SHP77 (cell line): ENCODE results near the gene YEATS2.
"Not testable (repeated sequence)": the region's sequence is repeated elsewhere in the genome, so short reads cannot be mapped to it uniquely, and the experiment has no call there.

ENCODE experiments used
- DNase-seq, 2 experiments: peaks; one replicate each; lab custom pipeline; 2025; lab: John Stamatoyannopoulos, UW

The YEATS2 gene

GRCh38 chr3:183714622-183715021 is 17.0 kb downstream of the YEATS2 start:
- no peak for DNase-seq

- DNase-seq, result no peak
These were observed 20.4 kb downstream of the YEATS2 start for GRCh38 chr3:183718012-183718411.

- DNase-seq, result no peak
These were observed 27.8 kb downstream of the YEATS2 start for GRCh38 chr3:183725387-183725786.

GRCh38 chr3:183728204-183728603 is 30.6 kb downstream of the YEATS2 start:
- DNase-seq, result no peak

GRCh38 chr3:183730361-183730760 is 32.8 kb downstream of the YEATS2 start:
- no peak for DNase-seq

GRCh38 chr3:183731611-183732010 is 34.0 kb downstream of the YEATS2 start:
- no peak for DNase-seq

- no peak for DNase-seq
These were observed 36.0 kb downstream of the YEATS2 start for GRCh38 chr3:183733553-183733952.

- DNase-seq, result no peak
These were observed 37.3 kb downstream of the YEATS2 start for GRCh38 chr3:183734750-183735494.

GRCh38 chr3:183737116-183737515 is 39.5 kb downstream of the YEATS2 start:
- no peak for DNase-seq

GRCh38 chr3:183740154-183740553 is 42.6 kb downstream of the YEATS2 start:
- not testable (repeated sequence) for DNase-seq

- DNase-seq, result no peak
These were observed 45.6 kb downstream of the YEATS2 start for GRCh38 chr3:183743231-183743630.

- DNase-seq, result no peak
These were observed 47.9 kb downstream of the YEATS2 start for GRCh38 chr3:183745300-183746098.

- no peak for DNase-seq
These were observed 56.5 kb downstream of the YEATS2 start for GRCh38 chr3:183754052-183754451.

- no peak for DNase-seq
These were observed 64.7 kb downstream of the YEATS2 start for GRCh38 chr3:183762304-183762703.

GRCh38 chr3:183764847-183765731 is 67.5 kb downstream of the YEATS2 start:
- no peak for DNase-seq

GRCh38 chr3:183766107-183766506 is 68.5 kb downstream of the YEATS2 start:
- no peak for DNase-seq

- peak; percentile 70 to 74 for DNase-seq
These were observed 69.4 kb downstream of the YEATS2 start for GRCh38 chr3:183766745-183767606.

- no peak for DNase-seq
These were observed 70.5 kb downstream of the YEATS2 start for GRCh38 chr3:183768114-183768513.

GRCh38 chr3:183769453-183769852 is 71.9 kb downstream of the YEATS2 start:
- no peak for DNase-seq

- DNase-seq, result no peak
These were observed 77.0 kb downstream of the YEATS2 start for GRCh38 chr3:183774631-183775030.

- no peak for DNase-seq
These were observed 78.2 kb downstream of the YEATS2 start for GRCh38 chr3:183775781-183776180.
